Measurements from ENCODE around the gene ANKRD65.

DNA sequence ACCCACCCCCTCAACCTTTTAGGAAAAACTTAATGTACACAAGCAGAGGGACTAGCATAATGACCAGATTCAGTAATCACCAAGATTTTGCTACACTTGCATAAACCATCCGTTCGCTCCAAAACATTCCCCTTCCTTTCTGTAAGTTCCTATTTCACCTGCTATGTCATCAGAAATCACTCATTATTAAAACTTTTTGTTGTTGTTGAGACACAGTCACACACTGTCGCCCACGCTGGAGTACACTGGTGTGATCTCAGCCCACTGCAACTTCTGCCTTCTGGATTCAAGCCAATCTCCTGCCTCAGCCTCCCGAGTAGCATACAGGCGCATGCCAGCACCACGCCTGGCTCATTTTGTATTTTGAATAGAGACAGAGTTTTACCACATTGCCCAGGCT lies 17.4 kb downstream of the ANKRD65 start:
- TF ChIP-seq, protein P1, sequence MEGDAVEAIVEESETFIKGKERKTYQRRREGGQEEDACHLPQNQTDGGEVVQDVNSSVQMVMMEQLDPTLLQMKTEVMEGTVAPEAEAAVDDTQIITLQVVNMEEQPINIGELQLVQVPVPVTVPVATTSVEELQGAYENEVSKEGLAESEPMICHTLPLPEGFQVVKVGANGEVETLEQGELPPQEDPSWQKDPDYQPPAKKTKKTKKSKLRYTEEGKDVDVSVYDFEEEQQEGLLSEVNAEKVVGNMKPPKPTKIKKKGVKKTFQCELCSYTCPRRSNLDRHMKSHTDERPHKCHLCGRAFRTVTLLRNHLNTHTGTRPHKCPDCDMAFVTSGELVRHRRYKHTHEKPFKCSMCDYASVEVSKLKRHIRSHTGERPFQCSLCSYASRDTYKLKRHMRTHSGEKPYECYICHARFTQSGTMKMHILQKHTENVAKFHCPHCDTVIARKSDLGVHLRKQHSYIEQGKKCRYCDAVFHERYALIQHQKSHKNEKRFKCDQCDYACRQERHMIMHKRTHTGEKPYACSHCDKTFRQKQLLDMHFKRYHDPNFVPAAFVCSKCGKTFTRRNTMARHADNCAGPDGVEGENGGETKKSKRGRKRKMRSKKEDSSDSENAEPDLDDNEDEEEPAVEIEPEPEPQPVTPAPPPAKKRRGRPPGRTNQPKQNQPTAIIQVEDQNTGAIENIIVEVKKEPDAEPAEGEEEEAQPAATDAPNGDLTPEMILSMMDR (IDR thresholded peaks at IDR 0.05) = no peak
- TF ChIP-seq POLR2A (IDR thresholded peaks at IDR 0.05) = no peak
